Gastrocnemius medialis (tissue), 4 donors: ENCODE data around the gene SERPINA1.

Source experiments
- CTCF ChIP-seq, 5 experiments: fragments of 450-650 bp in 3 of 5; fragments of 200-600 bp in 2 of 5; sonication (generic) in 2 of 5; IDR thresholded peaks in 4 of 5; conservative IDR thresholded peaks in 1 of 5; 1 replicate in 4 of 5; 2 replicates in 1 of 5; pipeline ENCODE4 v1.5.1; 2016 to 2019; ENCODE audit warnings: antibody characterized with exemption in 5 of 5, mild to moderate bottlenecking in 3 of 5, moderate library complexity in 3 of 5
- POLR2A ChIP-seq, 2 donors: fragments of 450-650 bp; IDR thresholded peaks; one replicate each; pipeline ENCODE4 v1.6.1; 2017; ENCODE audit warnings: antibody characterized with exemption in 2 of 2, mild to moderate bottlenecking in 2 of 2, moderate library complexity in 2 of 2

GRCh38 chr14:94395282-94395887 lies 7.0 kb upstream of the SERPINA1 start:
- no peak for TF ChIP-seq CTCF (IDR thresholded peaks at IDR 0.05 in 4 of 5, conservative IDR thresholded peaks at IDR 0.05 in 1 of 5)
- no peak for TF ChIP-seq POLR2A (IDR thresholded peaks at IDR 0.05)
